Mesenchymal stem cell (in vitro differentiated cells and primary cell): ENCODE data around the gene HMX3.

ENCODE experiments used
- DNase-seq: peaks from one replicate; pipeline ENCODE4 v3.0.0-alpha.2; 2013
- H2AFZ ChIP-seq: one replicate; pipeline ENCODE4 v1.6.1; 2013; ENCODE audit warnings: low read depth, mild to moderate bottlenecking, control low read depth, inconsistent platforms, low read length, moderate library complexity
- H2AK5ac ChIP-seq: 2 replicates; pipeline ENCODE4 v1.6.1; 2013; ENCODE audit warnings: low read length, moderate library complexity, mild to moderate bottlenecking, inconsistent platforms; ENCODE audit not compliant: severe bottlenecking
- H2BK120ac ChIP-seq: one replicate; pipeline ENCODE4 v1.6.1; 2013; ENCODE audit warnings: low read depth, mild to moderate bottlenecking, inconsistent platforms, low read length, moderate library complexity
- H2BK12ac ChIP-seq, 2 experiments: one replicate each; pipeline ENCODE4 v1.6.1; 2013; ENCODE audit warnings: inconsistent platforms in 2 of 2, low read length in 2 of 2, mild to moderate bottlenecking in 2 of 2, moderate library complexity in 2 of 2, control low read depth in 1 of 2
- H2BK15ac ChIP-seq: one replicate; pipeline ENCODE4 v1.6.1; 2013; ENCODE audit warnings: mild to moderate bottlenecking, low read depth, inconsistent platforms; ENCODE audit not compliant: poor library complexity, severe bottlenecking
- H2BK5ac ChIP-seq: 2 replicates; pipeline ENCODE4 v1.6.1; 2013; ENCODE audit warnings: low read depth, mild to moderate bottlenecking, low read length, control low read depth, inconsistent platforms; ENCODE audit not compliant: poor library complexity, severe bottlenecking
- H3K14ac ChIP-seq, 2 experiments: one replicate each; pipeline ENCODE4 v1.6.1; 2013; ENCODE audit warnings: inconsistent platforms in 2 of 2, low read length in 2 of 2, control low read depth in 1 of 2, mild to moderate bottlenecking in 1 of 2, moderate library complexity in 1 of 2
- H3K18ac ChIP-seq, 2 experiments: one replicate each; pipeline ENCODE4 v1.6.1; 2013; ENCODE audit warnings: inconsistent platforms in 2 of 2, low read length in 2 of 2, control low read depth in 1 of 2, low read depth in 1 of 2, mild to moderate bottlenecking in 1 of 2
- H3K23ac ChIP-seq, 2 experiments: one replicate each; pipeline ENCODE4 v1.6.1; 2013; ENCODE audit warnings: inconsistent platforms in 2 of 2, low read length in 2 of 2, mild to moderate bottlenecking in 2 of 2, moderate library complexity in 2 of 2, control low read depth in 1 of 2
- H3K27ac ChIP-seq: 2 replicates; pipeline ENCODE4 v1.5.1; 2013; ENCODE audit warnings: mild to moderate bottlenecking, moderate library complexity, low read length, control low read depth, inconsistent platforms; ENCODE audit not compliant: poor library complexity, severe bottlenecking
- H3K27me3 ChIP-seq, 2 experiments: 2 replicates each; pipeline versions ENCODE4 v1.6.1 to v1.7.0; 2013; ENCODE audit warnings: low read length in 2 of 2, mild to moderate bottlenecking in 2 of 2, moderate library complexity in 2 of 2, control low read depth in 1 of 2, inconsistent platforms in 1 of 2; ENCODE audit not compliant: control insufficient read depth in 1 of 2, insufficient read depth in 1 of 2
- H3K36me3 ChIP-seq, 2 experiments: 2 replicates each; pipeline versions ENCODE4 v1.6.1 to v1.7.0; 2013; ENCODE audit warnings: low read length in 2 of 2, control low read depth in 1 of 2, inconsistent platforms in 1 of 2, low read depth in 1 of 2, mild to moderate bottlenecking in 1 of 2; ENCODE audit not compliant: insufficient read depth in 2 of 2, control insufficient read depth in 1 of 2
- H3K4ac ChIP-seq, 2 experiments: one replicate each; pipeline ENCODE4 v1.6.1; 2013; ENCODE audit warnings: inconsistent platforms in 2 of 2, low read length in 2 of 2, mild to moderate bottlenecking in 2 of 2, moderate library complexity in 2 of 2, control low read depth in 1 of 2, low read depth in 1 of 2
- H3K4me1 ChIP-seq: 2 replicates; pipeline ENCODE4 v1.6.1; 2013; ENCODE audit warnings: low read depth, low read length, control low read depth; ENCODE audit not compliant: control insufficient read depth, insufficient read depth
- H3K4me2 ChIP-seq: 2 replicates; pipeline ENCODE4 v1.6.1; 2013; ENCODE audit warnings: low read length, mild to moderate bottlenecking, inconsistent platforms; ENCODE audit not compliant: poor library complexity, severe bottlenecking
- H3K4me3 ChIP-seq, 2 experiments: 2 replicates each; pipeline versions ENCODE4 v1.5.1 to v1.7.0; 2013; ENCODE audit warnings: low read length in 2 of 2, mild to moderate bottlenecking in 2 of 2, control low read depth in 1 of 2, low read depth in 1 of 2; ENCODE audit not compliant: insufficient read depth in 1 of 2
- H3K79me1 ChIP-seq: replicated peaks from 2 replicates; pipeline ENCODE4 v1.6.1; 2013; ENCODE audit warnings: mild to moderate bottlenecking, control low read depth, low read length, inconsistent platforms; ENCODE audit not compliant: poor library complexity, severe bottlenecking
- H3K9ac ChIP-seq: 2 replicates; pipeline ENCODE4 v1.7.0; 2013; ENCODE audit warnings: mild to moderate bottlenecking, low read length, moderate library complexity
- H3K9me3 ChIP-seq: 2 replicates; pipeline ENCODE4 v1.7.0; 2013; ENCODE audit warnings: mild to moderate bottlenecking, low read length; ENCODE audit not compliant: control insufficient read depth
- H4K8ac ChIP-seq: one replicate; pipeline ENCODE4 v1.6.1; 2013; ENCODE audit warnings: inconsistent platforms, mild to moderate bottlenecking, low read length, moderate library complexity
- H4K91ac ChIP-seq: one replicate; pipeline ENCODE4 v1.6.1; 2013; ENCODE audit warnings: mild to moderate bottlenecking, low read length, inconsistent platforms
- WGBS: methylation state at CpG from one replicate; pipeline ENCODE4 v1.1.7; 2013; ENCODE audit warnings: mixed read lengths; 5-methylcytosine and 5-hydroxymethylcytosine counted together

The HMX3 gene

DNA sequence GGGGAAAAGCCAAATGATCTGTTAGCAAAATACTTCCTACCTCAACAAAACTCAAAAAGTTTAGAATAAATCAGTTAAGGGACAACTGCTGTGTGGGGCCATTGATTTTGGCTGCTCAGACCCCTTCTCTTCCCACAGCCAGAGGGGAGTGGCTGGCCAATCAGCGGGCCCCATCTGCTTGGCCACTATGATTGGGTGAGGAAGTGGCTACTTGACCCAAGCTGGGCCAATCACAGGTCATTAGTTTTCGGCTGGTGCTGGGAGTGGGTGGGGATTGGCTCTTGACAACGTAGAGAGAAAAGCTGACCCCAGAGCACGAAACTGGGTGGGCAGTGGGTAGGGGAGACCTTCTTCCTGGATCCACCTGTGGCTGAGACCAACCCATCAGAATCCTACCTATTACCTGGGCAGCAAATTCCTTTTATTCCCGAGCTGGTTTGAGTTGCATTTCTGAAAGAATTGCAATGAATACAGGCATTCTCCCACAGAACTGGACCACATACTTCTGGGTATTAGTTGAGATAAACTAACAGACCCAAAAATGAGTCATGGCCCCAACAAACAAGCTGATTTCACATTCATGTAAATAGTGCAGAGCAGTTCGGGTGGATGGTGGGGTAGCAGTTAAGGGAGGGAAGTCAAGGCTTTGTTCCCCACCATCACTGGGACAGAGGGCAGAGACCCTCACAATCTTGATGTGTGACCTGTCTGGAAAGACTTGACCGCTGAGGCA lies 35.6 kb upstream of the HMX3 start:
- H3K14ac ChIP-seq, result no peak overlapping the region
- H2BK15ac ChIP-seq, result no peak overlapping the region
- no peak overlapping the region for H3K23ac ChIP-seq
- no peak overlapping the region for H2BK5ac ChIP-seq
- no peak overlapping the region for H3K18ac ChIP-seq
- no peak overlapping the region for H3K9ac ChIP-seq
- no peaks in the 10 kb centered on the region for H3K4me1 ChIP-seq
- H3K4ac ChIP-seq, result no peak overlapping the region
- H2AFZ ChIP-seq, result no peak overlapping the region
- no peak overlapping the region for H3K4me2 ChIP-seq
- H3K27ac ChIP-seq, result no peak overlapping the region
- H3K27me3 ChIP-seq, result peaks cover 0 to 7% of the 10 kb centered on the region in 2 experiments
- no peak overlapping the region for H2BK12ac ChIP-seq
- no peaks in the 10 kb centered on the region for H3K9me3 ChIP-seq
- no peak overlapping the region for H2BK120ac ChIP-seq
- no peaks in the 10 kb centered on the region for H3K36me3 ChIP-seq
- H3K79me1 ChIP-seq, result no peaks in the 10 kb centered on the region
- WGBS, result 68% methylated on average over 7 of the region's 7 CpGs
- H4K91ac ChIP-seq, result no peak overlapping the region
- H4K8ac ChIP-seq, result no peak overlapping the region
- H3K4me3 ChIP-seq, result no peak overlapping the region
- DNase-seq, result no peak
- H2AK5ac ChIP-seq, result no peak overlapping the region

GRCh38 chr10:123101872-123102271 lies 33.9 kb upstream of the HMX3 start:
- H3K18ac ChIP-seq, result no peak overlapping the region
- H4K8ac ChIP-seq, result no peak overlapping the region
- no peak overlapping the region for H3K27ac ChIP-seq
- no peak overlapping the region for H2BK12ac ChIP-seq
- H3K4me3 ChIP-seq, result no peak overlapping the region
- H3K9ac ChIP-seq, result no peak overlapping the region
- no peak for DNase-seq
- H2AK5ac ChIP-seq, result no peak overlapping the region
- H2BK5ac ChIP-seq, result no peak overlapping the region
- H3K27me3 ChIP-seq, result peaks cover 0 to 16% of the 10 kb centered on the region in 2 experiments
- no peak overlapping the region for H3K23ac ChIP-seq
- no peak overlapping the region for H4K91ac ChIP-seq
- no peak overlapping the region for H2BK120ac ChIP-seq
- H3K36me3 ChIP-seq, result no peaks in the 10 kb centered on the region
- no peak overlapping the region for H2AFZ ChIP-seq
- no peaks in the 10 kb centered on the region for H3K79me1 ChIP-seq
- no peak overlapping the region for H2BK15ac ChIP-seq
- no peak overlapping the region for H3K14ac ChIP-seq
- 62% methylated on average over 9 of the region's 9 CpGs for WGBS
- no peak overlapping the region for H3K4ac ChIP-seq
- H3K4me2 ChIP-seq, result no peak overlapping the region
- H3K4me1 ChIP-seq, result no peaks in the 10 kb centered on the region
- H3K9me3 ChIP-seq, result no peaks in the 10 kb centered on the region

GRCh38 chr10:123102673-123103072 lies 33.1 kb upstream of the HMX3 start:
- Histone ChIP-seq H2BK12ac (no peak overlapping the region), H3K27me3 (peaks cover 0 to 14% of the 10 kb centered on the region in 2 experiments), H3K79me1 (no peaks in the 10 kb centered on the region), H3K4me2 (no peak overlapping the region), H4K91ac (no peak overlapping the region), H3K9me3 (no peaks in the 10 kb centered on the region), H3K23ac (no peak overlapping the region), H3K18ac (no peak overlapping the region), H3K9ac (no peak overlapping the region), H3K4me3 (no peak overlapping the region), H3K14ac (no peak overlapping the region), H4K8ac (no peak overlapping the region), H2AK5ac (no peak overlapping the region), H3K36me3 (no peaks in the 10 kb centered on the region), H3K4me1 (no peaks in the 10 kb centered on the region), H2BK120ac (no peak overlapping the region), H2AFZ (no peak overlapping the region), H2BK5ac (no peak overlapping the region), H2BK15ac (no peak overlapping the region), H3K27ac (no peak overlapping the region), H3K4ac (no peak overlapping the region)
- WGBS, result 49% methylated on average over 2 of the region's 2 CpGs
- no peak for DNase-seq

GRCh38 chr10:123103944-123104343 lies 31.8 kb upstream of the HMX3 start:
- Histone ChIP-seq H3K14ac (no peak overlapping the region), H2AK5ac (no peak overlapping the region), H3K18ac (no peak overlapping the region), H3K4me2 (no peak overlapping the region), H3K9me3 (no peaks in the 10 kb centered on the region), H3K23ac (no peak overlapping the region), H2AFZ (no peak overlapping the region), H3K9ac (no peak overlapping the region), H3K27me3 (peaks cover under 1 to 14% of the 10 kb centered on the region in 2 experiments), H2BK15ac (no peak overlapping the region), H3K4me1 (no peaks in the 10 kb centered on the region), H3K4ac (no peak overlapping the region), H2BK5ac (no peak overlapping the region), H3K36me3 (no peaks in the 10 kb centered on the region), H3K27ac (no peak overlapping the region), H3K79me1 (no peaks in the 10 kb centered on the region), H3K4me3 (no peak overlapping the region), H2BK120ac (no peak overlapping the region), H4K8ac (no peak overlapping the region), H2BK12ac (no peak overlapping the region), H4K91ac (no peak overlapping the region)
- no peak for DNase-seq
- WGBS, result 65% methylated on average over 9 of the region's 9 CpGs
